Dedifferentiated amniotic fluid mesenchymal stem cell (primary cell): ENCODE measurements around the gene RNASE4.
"Not testable (repeated sequence)": the region's sequence is repeated elsewhere in the genome, so short reads cannot be mapped to it uniquely, and the experiment has no call there.

ENCODE experiments used
- DNase-seq: peaks from one replicate; pipeline ENCODE4 v3.0.0-alpha.2; 2016; ENCODE audit errors: extremely low spot score

Gene RNASE4

GRCh38 chr14:20698934-20699333, 14.6 kb downstream of the RNASE4 start:
- no peak for DNase-seq

DNA sequence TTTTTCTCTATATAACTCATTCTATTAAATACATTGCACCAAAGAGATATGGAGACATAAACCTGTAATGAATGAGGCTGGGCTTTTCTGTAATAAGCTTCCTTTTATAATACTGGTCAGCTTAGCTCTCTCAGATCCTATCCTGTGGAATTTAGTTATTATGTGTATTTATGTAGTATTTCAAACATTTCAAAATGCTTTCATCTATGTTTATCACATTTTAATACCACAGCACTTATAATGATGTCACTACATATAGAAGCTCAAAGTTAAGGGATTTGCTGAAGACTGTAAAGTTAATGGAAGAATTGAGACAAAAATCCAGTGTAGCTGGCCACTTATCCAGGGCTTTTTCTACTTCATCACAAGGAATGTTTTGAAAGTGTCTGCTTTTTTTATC, 15.6 kb downstream of the RNASE4 start:
- DNase-seq = no peak

DNA sequence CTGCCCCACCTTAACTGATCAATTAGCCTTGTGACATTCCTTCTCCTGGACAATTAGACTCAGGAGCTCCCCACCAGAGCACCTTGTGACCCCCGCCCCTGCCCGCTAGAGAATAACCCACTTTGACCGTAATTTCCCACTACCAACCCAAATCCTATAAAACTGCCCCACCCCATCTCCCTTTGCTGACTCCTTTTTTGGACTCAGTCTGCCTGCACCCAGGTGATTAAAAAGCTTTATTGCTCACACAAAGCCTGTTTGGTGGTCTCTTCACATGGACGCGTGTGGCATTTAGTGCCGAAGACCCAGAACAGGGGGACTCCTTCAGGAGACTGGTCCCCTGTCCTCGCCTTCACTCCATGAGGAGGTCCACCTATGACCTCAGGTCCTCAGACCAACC, 16.6 kb downstream of the RNASE4 start:
- DNase-seq = not testable (repeated sequence)

GRCh38 chr14:20706657-20707355, 22.4 kb downstream of the RNASE4 start:
- DNase-seq = no peak

GRCh38 chr14:20707622-20708021, 23.3 kb downstream of the RNASE4 start:
- no peak for DNase-seq

GRCh38 chr14:20711261-20711660, 26.9 kb downstream of the RNASE4 start:
- no peak for DNase-seq

- no peak for DNase-seq
Observed at GRCh38 chr14:20711685-20712084, 27.3 kb downstream of the RNASE4 start.

DNA sequence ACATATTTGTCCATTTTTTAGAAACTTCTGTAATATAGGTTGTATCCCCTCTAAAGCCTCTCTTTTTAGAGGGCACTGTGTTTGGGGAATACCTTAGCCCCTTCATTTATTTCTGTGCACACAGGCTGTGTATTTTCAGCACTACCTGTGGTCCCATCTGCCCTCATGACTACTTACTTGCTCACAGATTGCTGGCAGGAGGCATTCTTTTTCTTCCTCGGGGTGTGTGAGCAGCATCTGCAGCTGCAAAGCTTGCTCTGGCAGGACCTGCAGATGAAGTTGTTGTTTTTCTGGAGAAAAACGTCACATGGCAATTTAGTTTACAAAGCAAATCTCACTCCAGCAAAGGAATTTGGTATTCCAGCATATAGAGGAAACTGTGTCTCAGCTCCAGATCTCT, 28.5 kb downstream of the RNASE4 start:
- no peak for DNase-seq

DNA sequence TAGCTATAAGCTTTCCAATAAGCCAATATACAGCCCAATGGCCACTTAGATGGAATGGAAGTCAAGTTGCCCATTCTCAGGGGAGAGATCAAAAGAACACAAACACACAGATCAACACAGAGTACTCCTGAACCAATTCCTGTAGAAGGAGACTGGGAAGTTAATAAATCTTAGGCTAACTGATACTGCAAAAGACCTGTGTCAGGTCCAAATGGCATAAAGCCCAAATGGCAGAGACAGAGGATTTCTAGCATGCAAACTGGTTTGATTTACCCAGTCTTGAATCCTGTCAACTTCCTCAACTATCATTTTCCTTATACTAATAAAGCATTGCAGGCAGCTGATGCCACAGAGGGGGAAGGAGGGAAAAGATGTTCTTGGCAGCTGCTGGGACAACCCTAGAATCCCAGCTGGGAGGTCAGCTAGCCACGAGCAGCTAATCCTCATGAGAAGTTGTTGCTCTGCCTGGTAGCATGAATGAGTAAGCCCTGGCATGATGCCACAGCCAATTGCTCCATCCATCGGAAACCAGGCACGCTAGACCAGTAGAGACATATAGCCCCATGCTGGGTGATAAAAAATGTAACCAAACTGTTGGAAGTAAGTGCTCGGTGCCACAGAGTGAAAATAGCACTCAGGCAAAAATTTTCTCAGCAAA, 30.4 kb downstream of the RNASE4 start:
- DNase-seq = no peak

DNA sequence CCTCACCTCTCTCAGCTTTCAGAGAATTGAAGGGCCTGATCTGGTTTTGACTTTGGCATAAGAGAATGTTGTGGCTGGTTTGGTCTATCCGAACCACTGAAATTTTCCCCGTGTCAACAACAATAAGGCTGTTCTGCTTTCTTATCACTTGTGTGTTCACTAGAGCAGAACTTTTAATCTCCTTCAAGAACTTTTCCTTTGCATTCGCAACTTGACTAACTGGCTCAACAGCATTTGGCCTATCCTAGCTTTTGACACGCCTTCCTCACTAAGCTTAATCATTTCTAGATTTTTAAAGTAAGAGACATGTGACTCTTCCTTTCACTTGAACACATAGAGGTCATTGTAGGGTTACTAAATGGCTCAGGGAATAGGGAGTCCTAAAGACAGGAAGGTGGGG, 35.4 kb downstream of the RNASE4 start:
- no peak for DNase-seq

DNA sequence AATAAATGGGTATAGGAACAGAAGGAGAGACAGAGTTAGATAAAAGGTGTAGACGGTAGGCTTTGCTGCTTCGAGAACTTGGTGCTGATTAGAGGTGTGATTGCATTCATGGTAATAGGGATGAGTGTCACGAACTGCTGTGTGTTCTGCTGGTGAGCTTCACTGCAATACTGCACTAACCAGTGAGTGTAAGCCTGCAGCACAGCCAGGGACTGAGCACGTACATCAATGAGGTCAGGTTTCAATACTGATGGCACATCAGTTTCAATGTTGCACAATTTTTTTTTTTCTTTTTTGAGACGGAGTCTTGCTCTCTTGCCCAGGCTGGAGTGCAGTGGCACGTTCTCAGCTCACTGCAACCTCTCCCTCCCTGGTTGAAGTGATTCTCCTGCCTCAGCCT, 36.4 kb downstream of the RNASE4 start:
- no peak for DNase-seq

DNA sequence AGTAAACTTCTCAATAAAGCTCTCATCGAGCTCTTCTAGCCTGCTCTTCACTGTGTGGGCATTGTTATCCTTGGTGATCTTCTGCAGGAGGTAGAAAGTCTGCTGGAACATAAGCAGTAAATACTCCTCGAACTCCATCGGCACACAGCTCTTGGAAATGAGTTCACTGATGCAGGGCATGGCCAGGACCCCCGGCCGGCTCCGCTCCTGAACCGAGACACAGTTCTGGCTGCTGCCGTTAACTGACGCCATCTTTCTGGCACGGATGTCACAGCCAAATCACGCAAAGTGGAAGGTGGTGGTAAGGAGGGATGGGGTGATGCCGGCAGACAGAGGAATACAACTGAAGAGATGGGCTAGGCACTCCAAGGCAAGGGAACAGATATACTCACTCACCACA, 37.7 kb downstream of the RNASE4 start:
- no peak for DNase-seq

GRCh38 chr14:20723488-20723887, 39.1 kb downstream of the RNASE4 start:
- no peak for DNase-seq

DNA sequence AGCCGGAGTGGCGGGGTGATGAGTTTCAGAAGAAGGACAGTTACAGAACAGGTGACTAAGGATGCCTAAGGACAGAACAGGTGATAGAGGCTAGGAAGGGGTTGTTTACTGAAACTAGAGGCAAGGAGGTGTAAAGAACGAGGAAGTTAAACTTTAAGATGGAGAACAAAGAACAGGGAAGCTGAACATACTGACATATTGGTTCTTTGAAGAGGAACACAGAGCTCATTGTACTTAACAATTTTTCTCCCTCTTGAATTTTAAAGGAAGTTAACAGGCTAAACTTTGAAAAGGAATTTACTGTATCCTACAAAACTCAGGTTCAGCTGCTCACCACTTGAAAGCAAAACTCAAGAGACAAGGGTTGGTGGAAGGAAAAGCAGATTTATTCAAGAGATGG, 41.8 kb downstream of the RNASE4 start:
- DNase-seq = not testable (repeated sequence)

- DNase-seq = no peak
Observed at GRCh38 chr14:20726531-20726930, 42.2 kb downstream of the RNASE4 start.

DNA sequence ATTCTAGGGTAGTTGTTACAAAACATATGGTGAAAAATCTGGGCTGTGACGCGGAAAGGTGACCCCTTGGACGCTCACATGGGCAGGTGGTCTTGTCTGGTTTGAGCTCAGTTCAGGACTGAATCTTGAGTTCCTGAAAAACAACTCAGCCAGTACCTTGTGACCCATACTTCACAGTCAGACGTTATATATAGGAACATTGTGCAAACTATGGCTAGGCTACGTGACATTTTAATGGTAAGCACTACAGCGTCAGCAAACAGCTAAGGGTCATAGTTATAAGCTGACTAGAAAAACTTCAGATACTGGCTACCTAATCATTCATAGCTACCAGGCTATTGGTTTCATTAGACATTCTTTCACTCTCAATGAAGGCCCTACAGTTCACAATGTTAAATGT, 46.5 kb downstream of the RNASE4 start:
- no peak for DNase-seq

DNA sequence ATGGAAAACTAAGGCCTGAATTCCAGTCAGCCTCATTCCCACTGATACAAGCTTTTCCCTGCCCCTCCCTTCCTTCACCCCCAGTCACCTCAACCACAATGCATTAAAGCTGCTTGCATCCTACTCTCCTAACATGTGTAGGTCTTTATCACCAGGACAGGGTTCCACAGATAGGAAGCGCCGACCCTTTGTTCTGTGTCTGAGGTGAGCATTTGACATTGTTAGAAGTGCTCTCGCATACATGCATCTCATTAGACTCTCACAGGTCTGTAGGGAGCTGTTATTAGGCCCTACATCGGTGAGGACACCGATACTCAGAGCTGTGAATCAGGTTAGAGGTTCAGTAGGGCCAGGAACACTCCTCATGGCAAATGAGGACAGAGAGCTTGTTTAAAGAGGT, 48.1 kb downstream of the RNASE4 start:
- no peak for DNase-seq

DNA sequence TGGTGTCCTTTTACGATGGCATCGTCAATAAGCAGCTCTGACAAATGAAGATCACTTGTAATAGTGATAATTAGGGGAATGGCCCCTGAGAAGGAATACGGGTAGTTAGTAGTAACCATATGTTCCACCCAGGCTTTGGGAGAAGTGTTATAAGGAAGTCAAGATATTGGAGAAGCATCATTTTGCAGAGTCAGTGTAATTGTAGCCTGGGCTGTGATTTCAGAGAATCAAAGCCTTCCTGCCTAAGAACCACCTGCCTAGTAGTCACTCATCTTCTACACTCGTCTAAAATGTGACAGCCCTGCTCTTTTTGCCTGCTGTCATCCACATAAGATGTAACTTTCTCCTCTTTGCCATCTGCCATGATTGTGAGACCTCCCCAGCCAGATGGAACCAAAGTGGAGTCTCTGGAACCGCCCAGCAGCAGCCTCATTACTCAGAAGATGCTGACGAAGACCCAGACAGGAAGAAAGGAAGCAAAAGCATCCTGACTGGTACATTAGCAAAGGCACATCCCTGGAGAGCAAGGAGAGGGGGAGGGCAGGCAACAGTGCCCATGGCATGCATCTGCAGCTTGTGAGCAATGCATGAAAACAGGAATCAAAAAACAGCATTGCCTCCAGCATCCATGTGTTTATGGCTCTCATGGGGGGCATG, 48.7 kb downstream of the RNASE4 start:
- no peak for DNase-seq

DNA sequence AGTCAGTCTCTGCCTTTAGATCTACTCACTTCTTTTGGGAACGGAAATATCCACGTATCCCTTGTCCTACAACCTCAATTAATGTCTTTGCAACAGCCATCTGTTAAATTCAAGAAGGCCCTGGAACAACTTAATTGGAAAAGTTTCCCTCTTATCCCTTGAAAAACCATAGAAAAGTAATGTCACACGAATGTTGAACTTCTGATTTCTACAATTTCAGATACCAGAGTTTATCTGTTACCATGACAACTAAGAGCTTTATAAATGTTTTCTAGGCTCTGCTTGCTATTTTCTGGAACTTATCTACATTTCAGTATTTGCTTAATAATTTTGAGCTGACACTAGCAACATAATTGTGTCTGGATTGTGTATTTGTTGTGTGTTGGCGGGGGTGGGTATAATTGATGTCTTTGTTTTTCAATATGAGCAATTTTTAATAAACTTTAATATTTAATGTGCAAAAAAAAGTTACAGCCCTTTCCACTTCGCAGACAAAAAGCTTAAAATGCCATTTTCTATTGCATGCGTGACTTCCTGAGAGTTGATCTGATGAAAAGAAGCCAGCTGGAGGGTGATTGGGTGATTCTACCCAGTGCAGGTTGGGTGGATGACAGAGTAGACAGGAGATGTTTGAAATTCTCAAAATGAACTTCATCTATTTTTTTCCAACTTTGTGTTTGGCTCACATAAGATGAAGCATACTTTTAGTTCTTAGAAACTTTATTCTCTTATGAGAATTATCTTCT, 49.5 kb downstream of the RNASE4 start:
- no peak for DNase-seq

DNA sequence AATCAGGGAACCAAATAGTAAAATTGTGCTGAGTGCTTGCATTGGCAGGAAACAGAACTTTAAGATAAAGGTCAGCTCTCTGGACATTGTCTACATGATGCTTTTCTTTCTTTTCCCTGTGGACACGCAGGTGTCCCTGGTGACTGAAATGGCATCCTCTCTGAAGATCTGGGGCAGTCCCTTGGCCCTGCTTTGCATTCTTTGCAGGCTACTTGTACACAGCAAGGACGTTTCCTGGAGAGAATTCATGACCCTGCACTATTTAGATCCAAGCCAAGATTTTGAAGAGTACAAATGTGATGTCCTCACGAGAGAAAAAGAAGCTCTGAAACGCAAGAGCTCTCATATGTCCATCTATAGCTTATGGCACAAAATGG, 50.1 kb downstream of the RNASE4 start:
- DNase-seq = no peak

- not testable (repeated sequence) for DNase-seq
Observed at GRCh38 chr14:20738292-20738691, 53.9 kb downstream of the RNASE4 start.

GRCh38 chr14:20742132-20742531, 57.8 kb downstream of the RNASE4 start:
- DNase-seq = no peak

GRCh38 chr14:20743556-20743955, 59.2 kb downstream of the RNASE4 start:
- DNase-seq = no peak
